DMS 273 treated with DMSO at 0.1 percent for 48 hours (cell line): ENCODE measurements around the gene EFEMP2.
A peak's percentile ranks its signal among the peaks of the same experiment; 100 is the strongest.

ENCODE experiments used
- DNase-seq: peaks from one replicate; lab custom pipeline; 2025; lab: John Stamatoyannopoulos, UW

EFEMP2 gene

GRCh38 chr11:65872586-65873317 is at the start of gene EFEMP2:
Gene EFEMP2 (minus strand): TSS chr11:65872800. CDS start chr11:65872354, 446 bp downstream.
- DNase-seq = no peak

DNA sequence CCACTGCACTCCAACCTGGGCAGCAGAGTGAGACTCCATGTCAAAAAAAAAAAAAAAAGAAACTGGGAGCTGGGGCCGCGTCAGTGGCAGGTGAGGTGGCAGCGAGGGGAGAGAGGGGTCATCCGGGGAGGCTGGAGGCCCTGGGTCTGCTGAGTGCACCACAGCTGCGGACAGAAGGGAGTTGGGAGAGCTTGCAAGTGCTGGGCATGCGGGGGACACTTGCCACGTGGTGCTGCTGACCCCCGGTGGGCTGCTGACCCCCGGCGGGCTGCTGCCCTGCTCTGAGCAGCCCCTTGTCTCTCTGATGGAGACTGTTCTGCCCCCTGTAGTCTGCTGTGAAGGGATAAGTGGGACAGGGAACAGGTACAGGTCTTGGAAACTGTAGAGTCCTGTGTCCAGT is 49.3 kb upstream of the EFEMP2 start:
- no peak for DNase-seq

DNA sequence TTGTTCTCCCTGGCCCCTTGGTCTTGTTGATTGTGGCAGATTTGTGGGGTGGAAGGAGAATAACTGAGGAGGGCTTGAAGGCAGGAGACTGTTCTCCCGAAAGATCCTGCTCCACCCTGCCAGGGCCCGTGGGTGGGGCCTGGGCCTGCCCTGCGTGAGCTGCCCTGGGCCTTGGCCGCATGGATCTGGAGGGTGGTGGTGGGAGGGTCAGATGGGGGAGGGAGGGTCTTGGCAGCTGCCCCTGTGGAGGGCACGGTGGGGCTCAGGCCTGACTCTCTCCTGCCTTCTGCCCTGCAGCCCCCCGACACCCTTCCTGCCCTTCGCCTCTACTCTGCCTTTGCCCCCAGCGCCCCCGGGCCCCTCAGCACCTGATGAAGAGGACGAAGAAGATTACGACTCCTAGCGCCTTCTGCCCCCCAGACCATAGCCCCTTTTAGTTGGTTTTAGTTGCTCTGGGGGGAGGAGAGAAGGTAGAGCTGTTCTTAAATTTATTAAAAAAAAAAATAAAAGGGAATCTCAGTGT is 48.5 kb upstream of the EFEMP2 start:
- no peak for DNase-seq

DNA sequence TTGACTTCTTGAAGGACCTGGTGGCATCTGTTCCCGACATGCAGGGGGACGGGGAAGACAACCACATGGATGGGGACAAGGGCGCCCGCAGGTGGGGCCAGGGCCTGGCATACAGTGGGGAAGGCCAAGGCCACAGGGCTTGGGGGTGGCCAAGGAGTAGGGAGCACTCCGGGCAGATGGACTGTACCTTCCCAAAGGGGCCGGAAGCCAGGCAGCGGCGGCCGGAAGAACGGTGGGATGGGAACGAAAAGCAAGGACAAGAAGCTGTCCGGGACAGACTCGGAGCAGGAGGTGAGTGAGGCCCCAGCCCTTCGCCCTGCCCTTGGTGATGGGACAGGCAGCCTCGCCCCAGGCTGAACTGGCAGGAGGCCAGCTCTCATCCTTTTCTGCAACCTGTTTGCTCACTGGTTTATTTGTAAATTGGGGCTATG is 47.8 kb upstream of the EFEMP2 start:
- no peak for DNase-seq

DNA sequence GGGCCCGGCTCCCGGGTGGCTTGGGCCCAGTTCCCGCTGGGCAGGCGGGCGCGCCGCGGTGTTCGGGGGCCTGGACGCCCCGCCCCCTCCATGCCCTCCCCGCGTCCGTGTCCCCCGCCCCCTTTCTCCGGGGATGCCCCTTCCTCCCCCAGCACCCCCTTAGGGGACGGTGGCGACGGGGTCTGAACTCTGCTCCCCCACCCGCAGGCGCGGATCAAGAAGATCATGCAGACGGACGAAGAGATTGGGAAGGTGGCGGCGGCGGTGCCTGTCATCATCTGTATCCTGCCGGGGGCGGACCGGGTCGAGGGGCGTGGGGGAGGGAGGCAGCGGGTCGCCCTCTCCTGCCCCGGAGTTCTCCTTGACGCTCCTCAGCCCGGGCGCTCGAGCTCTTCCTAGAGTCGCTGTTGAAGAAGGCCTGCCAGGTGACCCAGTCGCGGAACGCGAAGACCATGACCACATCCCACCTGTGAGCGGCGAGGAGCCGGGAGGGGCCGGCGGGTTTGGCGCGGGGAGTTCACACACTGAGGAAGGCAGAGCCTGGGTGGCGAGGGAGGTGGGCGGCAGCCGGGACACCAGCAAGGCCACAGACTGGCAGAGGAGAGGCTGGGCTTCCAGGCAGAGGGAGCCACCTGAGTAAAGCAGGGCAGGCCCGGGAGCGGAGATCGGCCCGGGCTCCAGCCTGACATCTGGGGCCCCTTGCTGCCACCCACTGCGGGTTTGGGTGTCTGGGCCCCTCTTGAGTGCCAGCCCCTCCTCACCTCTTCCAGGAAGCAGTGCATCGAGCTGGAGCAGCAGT is 47.2 kb upstream of the EFEMP2 start:
- DNase-seq = no peak

GRCh38 chr11:65919141-65919572 is 46.6 kb upstream of the EFEMP2 start, which contains the start of gene DRAP1:
Gene DRAP1 (plus strand): TSS chr11:65919426. CDS start chr11:65919502, 76 bp downstream.
- peak; percentile 78 for DNase-seq

GRCh38 chr11:65918211-65919140 is 45.9 kb upstream of the EFEMP2 start, which contains the start of gene C11orf68:
Gene C11orf68 (minus strand): TSS chr11:65919062. CDS start chr11:65919031, 31 bp downstream.
- DNase-seq = no peak

DNA sequence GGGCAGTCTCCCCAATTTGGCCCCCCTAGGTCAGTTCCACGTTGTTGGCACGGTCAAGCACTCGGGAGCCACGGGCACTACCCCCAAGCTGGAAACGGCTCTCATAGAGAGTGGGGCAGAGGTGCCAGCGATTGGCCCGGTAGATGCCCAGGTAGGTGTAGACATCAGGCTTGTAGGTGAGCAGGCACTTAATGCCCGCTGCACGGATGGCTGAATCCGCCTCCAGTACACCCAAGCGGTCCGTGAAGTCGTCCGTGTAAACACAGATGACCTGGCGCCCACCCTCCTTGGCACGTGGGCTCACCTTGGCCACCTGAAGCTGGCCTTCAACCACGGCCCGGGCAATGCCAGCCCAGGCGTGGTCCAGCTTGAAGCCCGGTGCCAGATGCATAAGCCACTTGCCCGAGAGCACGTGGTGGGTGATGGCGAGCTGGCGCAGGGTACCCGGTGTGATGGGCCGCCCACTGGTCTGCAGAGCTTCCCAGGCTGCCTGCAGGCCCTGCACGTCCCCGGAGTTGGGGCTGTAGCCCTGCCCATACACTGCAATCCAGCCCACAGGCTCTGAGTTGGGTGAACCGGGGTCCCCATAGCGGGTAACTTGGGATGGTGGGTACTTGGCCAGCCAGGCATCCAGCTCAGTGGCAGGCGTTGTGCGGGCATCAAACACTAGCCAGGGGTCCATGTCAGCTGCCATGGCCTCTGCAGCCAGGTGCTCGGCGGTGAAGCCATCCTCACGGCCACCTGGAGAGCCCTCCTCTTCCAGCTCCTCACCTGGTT is 45.0 kb upstream of the EFEMP2 start:
- DNase-seq = no peak

DNA sequence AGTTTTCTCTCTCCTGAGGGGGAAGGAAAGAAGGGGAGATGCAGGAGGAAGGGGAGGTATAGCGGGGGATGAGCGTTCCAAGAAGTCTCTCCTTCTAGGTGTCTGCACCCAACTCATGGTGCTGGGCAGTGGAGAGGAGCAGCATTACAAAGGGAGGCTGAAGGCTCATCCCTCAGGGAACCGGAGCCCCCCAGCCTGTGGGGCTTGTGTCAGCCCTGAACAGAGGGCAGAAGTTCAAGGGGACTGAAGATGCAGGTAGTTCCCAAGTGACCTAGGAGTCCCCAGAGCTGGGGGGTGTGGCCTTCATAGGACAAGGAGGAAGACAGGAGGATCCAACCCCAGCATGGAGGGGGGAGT is 44.5 kb upstream of the EFEMP2 start:
- no peak for DNase-seq

DNA sequence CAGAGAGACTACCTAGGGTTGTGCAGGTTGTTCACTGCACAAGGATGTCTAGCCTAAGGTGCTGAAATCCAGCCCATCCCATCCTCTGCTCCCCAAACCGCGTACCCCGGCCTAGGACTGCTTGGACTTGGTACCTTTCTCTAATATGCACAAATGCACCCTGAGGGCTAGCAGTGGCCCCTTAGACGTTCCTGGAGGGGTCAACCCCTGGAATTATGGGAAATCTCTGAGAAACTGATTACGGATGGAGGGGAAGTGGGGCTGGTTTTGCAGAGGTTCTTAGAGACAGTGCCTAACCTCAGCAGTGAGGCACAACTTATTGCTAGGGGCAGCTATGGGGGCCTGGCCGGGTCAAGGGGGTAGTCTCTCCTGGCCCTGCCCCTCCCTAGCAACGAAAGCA is 43.8 kb upstream of the EFEMP2 start:
- DNase-seq = no peak

GRCh38 chr11:65915821-65916251 is 43.2 kb upstream of the EFEMP2 start:
- no peak for DNase-seq

DNA sequence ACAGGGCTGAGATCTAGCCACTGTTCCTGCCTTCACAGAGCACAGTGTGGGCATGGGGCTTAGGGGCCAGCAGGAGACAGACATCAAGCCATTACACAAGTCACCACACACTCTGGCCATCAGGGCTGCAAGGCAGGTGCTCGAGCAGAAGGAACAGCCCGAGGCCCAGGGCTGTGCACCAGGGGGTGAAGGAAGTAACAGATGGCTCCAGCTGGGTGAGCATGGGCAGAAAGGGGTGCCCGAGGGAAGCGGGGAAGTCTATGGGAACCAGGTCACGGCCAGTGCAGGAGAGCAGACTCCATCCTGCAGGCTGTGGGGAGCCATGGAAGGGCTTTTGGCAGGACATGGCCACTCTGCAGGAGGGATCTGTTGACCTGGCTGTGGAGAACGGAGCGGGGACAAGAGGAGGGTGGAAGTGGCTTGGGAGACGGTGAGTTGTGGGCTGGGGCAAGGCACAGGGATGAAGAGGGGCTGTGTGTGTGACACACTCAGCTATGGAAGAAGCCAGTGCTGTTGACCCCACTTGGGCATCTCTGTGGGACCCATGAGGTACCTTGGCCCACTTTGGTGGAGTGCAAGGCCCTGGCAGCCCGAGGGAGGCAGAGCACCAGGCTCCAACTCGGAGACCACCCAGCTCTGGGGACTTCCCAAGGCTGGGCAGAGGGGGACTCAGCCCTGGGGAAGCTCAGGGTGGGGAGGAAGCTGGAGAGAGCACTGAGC is 42.7 kb upstream of the EFEMP2 start:
- DNase-seq = peak; percentile 30

DNA sequence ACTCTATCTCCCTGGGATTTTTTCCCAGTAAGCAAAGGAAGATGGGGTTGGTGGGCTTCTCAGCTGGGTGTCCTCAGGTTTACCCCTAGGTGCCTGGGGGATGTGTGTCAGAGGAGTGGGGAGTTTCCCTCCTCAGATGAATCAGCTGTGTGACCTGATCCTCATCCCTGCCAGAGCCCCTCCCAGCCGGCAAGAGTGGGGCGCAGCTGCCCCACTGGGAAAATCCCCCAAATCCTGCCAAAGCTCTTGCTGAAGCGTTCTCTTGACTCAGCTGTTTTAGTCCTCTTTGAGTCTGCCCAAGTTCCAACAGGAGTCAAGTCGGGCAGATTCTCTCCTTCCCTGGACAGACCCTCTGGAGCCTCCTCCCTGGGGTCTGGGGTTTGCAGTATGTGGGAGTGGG is 40.2 kb upstream of the EFEMP2 start:
- no peak for DNase-seq

GRCh38 chr11:65911682-65912568 is 39.3 kb upstream of the EFEMP2 start:
- DNase-seq = peak; percentile 26

GRCh38 chr11:65907878-65908277 is 35.3 kb upstream of the EFEMP2 start:
- DNase-seq = no peak

- DNase-seq = no peak
Measured at GRCh38 chr11:65906602-65907001, 34.0 kb upstream of the EFEMP2 start.

- DNase-seq = no peak
Measured at GRCh38 chr11:65903715-65904114, 31.1 kb upstream of the EFEMP2 start.

GRCh38 chr11:65903068-65903481 is 30.5 kb upstream of the EFEMP2 start:
- no peak for DNase-seq

DNA sequence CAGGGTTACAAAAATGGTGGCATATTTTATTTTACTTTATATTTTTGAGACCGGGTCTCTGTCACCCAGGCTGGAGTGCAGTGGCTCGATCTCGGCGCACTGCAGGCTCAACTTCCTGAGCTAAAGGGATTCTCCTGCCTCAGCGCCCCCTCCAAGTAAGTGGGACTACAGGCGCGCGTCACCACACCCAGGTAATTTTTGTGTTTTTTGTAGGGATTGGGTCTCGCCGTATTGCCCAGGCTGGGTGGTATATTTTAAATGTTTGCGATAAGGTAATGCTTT is 28.2 kb upstream of the EFEMP2 start:
- DNase-seq = no peak
